Fibroblast of skin of right biceps (primary cell): ENCODE results near the gene TRAPPC13.
"Not testable (repeated sequence)": the region's sequence is repeated elsewhere in the genome, so short reads cannot be mapped to it uniquely, and the experiment has no call there.

Experiments used
- DNase-seq: peaks from one replicate; pipeline ENCODE4 v3.0.0-alpha.2; 2013

Gene TRAPPC13

GRCh38 chr5:65624571-65625555, at the start of gene TRAPPC13, which contains the start of gene SHLD3:
Gene TRAPPC13 (plus strand): TSS chr5:65625027. CDS start chr5:65625061, 34 bp downstream.
Gene SHLD3 (plus strand): TSS chr5:65625027. CDS start chr5:65629588, 4,561 bp downstream.
- peak; percentile 89 for DNase-seq

- no peak for DNase-seq
These were observed 47.7 kb upstream of the TRAPPC13 start for GRCh38 chr5:65577141-65577540.

- no peak for DNase-seq
These were observed 36.1 kb upstream of the TRAPPC13 start for GRCh38 chr5:65588694-65589093.

GRCh38 chr5:65601761-65602160, 23.1 kb upstream of the TRAPPC13 start:
- not testable (repeated sequence) for DNase-seq

- DNase-seq: no peak
These were observed 13.3 kb upstream of the TRAPPC13 start for GRCh38 chr5:65611524-65611923.

GRCh38 chr5:65612298-65612907, 12.4 kb upstream of the TRAPPC13 start:
- DNase-seq: no peak

- peak; percentile 0 for DNase-seq
These were observed 4.8 kb upstream of the TRAPPC13 start for GRCh38 chr5:65620021-65620420.

GRCh38 chr5:65621961-65622360, 2.9 kb upstream of the TRAPPC13 start:
- not testable (repeated sequence) for DNase-seq

GRCh38 chr5:65623482-65623881, 1.3 kb upstream of the TRAPPC13 start:
- no peak for DNase-seq

- DNase-seq: peak; percentile 93
These were observed 729 bp upstream of the TRAPPC13 start, which contains the start of gene TRIM23 for GRCh38 chr5:65624025-65624570. Gene TRIM23 (minus strand): TSS chr5:65624333. CDS start chr5:65624274, 59 bp downstream.

GRCh38 chr5:65625743-65626142, 916 bp downstream of the TRAPPC13 start:
- no peak for DNase-seq

GRCh38 chr5:65630981-65631380, 6.2 kb downstream of the TRAPPC13 start:
- no peak for DNase-seq

GRCh38 chr5:65640240-65640639, 15.4 kb downstream of the TRAPPC13 start:
- DNase-seq: no peak

- DNase-seq: no peak
These were observed 22.1 kb downstream of the TRAPPC13 start for GRCh38 chr5:65646938-65647337.

GRCh38 chr5:65647941-65648340, 23.1 kb downstream of the TRAPPC13 start:
- no peak for DNase-seq

GRCh38 chr5:65651144-65651543, 26.3 kb downstream of the TRAPPC13 start:
- DNase-seq: no peak

GRCh38 chr5:65654713-65655112, 29.9 kb downstream of the TRAPPC13 start:
- DNase-seq: no peak

GRCh38 chr5:65663804-65664521, 39.1 kb downstream of the TRAPPC13 start:
- DNase-seq: peak; percentile 34

- DNase-seq: no peak
These were observed 43.9 kb downstream of the TRAPPC13 start for GRCh38 chr5:65668696-65669095.

- DNase-seq: peak; percentile 66
These were observed 48.0 kb downstream of the TRAPPC13 start for GRCh38 chr5:65672796-65673195.

- DNase-seq: peak; percentile 2
These were observed 49.9 kb downstream of the TRAPPC13 start for GRCh38 chr5:65674749-65675148.

- not testable (repeated sequence) for DNase-seq
These were observed 51.2 kb downstream of the TRAPPC13 start for GRCh38 chr5:65676056-65676455.

- no peak for DNase-seq
These were observed 57.3 kb downstream of the TRAPPC13 start for GRCh38 chr5:65682148-65682547.
